ENCODE data around the gene GIMAP4.
"Not testable (repeated sequence)": the region's sequence is repeated elsewhere in the genome, so short reads cannot be mapped to it uniquely, and the experiment has no call there.

The GIMAP4 gene

DNA sequence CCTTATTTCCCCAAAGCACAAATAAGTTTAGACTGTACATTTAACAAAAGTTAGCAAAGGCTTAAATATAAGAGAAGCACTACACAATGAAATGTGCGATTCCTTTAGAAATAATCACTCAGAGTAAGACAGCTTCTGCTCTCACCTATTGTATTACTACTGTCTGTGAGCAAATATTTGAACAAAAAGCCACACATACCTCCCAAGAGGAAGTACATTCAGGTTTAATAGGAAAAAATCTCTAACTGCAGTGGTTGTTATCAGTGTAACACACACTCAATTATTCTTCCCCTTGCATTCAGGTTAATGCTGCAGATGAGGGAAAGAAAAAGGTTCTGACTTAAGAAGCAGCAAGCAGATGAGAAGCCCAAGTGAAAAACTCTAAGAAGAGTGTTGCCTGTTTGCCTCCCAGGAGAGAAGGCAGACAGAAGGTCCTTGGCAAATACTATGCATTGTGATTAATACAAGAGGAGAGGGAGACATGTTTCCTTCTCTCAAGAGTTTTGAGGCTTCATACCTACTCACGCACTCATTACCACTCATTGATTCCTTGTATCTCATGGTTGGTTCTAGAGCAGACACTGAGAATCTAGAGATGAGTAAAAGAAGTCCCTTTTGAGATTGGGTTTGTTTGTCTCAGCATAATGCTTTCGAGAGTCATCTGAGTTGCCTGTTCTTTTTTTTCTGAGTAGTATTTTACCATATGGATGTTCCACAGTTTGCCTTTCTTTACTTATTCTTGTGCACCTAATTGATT, 13.6 kb downstream of the GIMAP4 start:
- DNase-seq, result no peak

DNA sequence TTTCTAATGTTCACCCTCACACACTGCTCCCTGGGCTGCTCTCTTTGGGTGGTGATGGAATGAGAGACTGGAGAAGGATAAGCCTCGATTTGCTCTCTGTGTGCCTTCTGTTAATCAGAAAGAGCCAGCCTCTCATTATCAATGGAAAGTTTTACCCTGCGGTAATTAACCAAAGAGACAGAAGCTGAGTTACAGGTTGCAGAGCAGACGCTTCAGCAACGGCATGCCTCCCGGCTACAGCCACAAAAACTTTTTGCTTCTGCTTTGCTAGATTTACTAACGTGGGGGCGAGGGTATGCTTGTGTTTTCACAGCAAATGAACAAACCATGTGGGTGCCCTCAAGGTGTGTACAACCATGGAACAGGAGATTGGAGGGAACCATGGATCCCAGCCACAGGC, 18.0 kb downstream of the GIMAP4 start:
- DNase-seq, result no peak

DNA sequence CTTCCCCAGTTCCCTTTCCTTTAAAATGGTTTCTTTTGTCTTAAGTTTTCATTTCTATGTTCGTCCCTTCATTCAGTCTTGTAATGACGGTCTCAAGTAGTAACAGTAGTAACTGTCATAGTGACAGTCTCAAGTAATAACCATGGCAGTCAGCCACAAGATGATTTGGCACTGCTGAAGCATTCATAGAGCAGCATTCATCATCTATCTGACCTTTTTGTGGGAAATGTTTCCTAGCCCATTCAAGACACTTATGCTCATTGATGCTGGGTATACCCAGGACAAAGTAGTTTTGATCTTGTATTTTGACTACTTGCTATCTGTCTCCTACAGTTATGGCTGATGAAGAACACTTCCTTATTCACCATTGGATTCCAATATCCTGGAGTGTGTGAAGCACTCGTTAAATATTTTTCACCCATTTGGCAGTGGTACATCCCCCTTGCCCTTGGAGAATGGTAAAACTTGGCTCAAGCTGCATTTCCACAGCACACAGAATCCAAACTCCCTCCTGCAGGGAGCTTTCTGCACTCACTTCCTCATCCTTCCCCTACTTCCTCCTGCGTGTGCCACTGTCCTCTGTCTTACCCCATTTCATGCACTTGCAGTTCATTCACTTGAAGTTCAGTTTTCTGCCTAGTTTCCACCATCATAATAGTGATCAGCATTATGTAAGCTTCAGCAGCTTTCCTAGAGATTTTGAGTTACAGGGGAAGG, 19.0 kb downstream of the GIMAP4 start:
- no peak for DNase-seq

DNA sequence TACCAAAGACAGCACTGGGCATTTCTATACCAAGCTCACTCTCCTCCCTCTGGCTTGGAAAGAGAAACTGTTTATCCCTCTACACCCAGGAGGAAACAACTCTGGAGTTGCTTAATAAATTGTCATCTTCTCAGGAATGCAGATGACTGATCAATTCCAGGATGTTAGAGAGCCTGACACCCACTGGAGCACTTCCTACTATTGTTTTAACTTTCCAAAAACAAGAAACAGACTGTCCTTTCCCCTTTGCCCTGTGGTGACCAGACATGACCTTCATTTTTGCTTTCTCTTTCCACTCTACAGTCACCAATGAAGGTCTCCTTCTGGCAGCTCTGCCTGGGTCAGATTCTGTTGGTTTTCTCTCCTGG, 19.6 kb downstream of the GIMAP4 start:
- DNase-seq, result no peak

DNA sequence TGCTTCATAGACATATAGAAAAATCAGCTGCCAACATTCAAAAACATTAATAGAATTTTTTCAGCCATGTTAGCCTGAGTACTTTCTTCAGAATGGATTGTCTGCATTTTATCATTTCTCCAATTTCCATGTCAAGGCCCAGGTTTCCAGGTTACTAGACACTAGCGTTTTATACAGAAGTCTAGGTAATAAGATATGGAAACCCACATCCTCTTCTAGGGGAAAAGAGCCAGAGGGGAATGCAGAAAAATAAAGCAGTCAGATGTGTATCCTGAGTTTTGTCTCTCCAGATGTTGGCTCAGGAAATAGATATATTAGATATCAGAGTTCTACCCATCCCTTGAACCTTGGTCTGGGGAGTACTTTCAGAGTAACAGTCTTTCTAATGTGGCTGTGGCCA, 20.4 kb downstream of the GIMAP4 start:
- DNase-seq, result no peak

DNA sequence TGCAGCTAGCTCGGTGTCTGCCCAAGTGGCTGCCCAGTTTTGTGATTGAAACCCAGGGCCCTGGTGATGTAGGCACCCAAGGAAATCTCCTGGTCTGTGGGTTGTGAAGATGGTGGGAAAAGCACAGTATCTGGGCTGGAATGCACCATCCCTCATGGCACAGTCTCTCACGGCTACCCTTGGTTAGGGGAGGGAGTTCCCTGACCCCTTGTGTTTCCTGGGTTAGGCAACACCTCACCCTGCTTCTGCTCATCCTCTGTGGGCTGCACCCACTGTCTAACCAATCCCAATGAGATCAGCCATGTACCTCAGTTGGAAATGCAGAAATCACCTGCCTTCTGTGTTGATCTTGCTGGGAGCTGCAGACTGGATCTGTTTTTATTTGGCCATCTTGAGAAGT, 27.6 kb downstream of the GIMAP4 start:
- DNase-seq, result no peak

DNA sequence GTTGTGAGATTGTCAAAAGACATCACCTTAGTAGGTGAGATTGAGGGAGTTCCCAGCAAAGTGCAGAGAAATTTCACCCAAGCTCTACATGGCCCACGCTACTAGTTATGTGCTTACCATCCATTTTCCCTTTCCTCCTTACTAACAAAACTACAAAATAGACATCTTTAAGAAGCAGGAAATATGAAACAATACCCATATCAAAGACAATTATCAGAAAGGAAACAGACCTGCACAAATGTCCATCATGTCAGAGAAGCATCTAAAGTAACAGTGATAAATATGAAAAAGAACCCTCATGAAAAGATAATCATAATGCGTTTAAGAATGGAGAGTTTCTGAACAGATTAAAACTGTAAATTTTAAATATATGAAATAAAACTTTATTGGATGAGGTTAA, 28.2 kb downstream of the GIMAP4 start:
- no peak for DNase-seq

DNA sequence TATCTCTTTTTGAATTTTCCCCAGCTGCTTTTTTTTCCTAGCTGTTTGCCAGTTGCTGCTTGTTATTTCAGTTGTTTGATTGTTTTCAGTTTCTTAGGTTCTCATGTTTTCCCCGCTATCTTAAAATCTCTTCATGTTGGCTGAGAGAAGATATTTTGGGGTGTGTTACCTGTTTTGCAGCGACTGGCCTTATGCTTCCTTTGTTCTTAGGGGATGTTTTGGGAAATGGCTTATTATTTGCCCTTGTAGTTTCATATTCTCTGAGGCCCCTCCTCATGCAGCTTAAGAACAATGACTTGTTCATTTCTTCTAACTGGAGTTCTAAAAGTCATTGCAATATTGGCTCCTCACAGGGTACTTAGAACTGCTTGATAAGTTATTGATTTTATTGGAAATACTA, 36.4 kb downstream of the GIMAP4 start:
- DNase-seq, result not testable (repeated sequence)

DNA sequence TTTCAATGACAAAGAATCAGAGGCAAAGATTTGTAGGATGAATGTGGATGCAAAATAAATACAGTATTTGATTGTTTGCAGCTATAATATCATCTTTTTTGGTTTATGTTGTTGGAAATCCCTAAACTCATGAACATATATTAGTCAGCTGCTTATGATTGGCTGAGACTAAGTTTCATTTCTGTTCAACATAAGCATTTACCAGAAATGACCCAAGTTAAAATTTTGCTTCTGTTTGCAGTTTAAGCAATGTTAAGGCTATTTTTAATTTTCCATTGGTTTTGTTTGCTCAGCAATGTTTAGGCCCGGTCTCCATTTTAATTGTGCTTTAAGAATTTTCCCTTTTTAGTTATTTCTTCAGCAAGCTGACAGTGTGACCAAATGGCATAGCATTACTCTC, 43.0 kb downstream of the GIMAP4 start:
- DNase-seq, result no peak

DNA sequence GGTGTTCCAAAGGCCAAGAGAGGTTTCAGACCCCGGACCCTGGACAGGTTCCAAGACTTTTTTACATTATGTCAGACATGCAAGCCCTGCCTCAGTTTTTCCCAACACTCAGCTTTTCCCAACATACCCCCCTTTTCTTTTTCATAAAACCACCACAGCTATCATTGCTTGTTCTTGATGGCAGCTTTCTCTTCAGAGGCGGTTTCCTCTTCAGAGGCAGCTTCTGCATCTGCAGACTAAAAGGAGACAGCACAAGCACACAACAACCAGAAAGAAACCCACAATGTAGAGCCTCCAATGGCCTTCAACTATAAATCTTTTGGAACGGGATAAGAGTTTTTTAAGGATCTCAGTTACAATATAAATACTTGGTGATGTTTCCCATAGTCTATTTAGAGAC, 45.7 kb downstream of the GIMAP4 start:
- DNase-seq, result no peak

DNA sequence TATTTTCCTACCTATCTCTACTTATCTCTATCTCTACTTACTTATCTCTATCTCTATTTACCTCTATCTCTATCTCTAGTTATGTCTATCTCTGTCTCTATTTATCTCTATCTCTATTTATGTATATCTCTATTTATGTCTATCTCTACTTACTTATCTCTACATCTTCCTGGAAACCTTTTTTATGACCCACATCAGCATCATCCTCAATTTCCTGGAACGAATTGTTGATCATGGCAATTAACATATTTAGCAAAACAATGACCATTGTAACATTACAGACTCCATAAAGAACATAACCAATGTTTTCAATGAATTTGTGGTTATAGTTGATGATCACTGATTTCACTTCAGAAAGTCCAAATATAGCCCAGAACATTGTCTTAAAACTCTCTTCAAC, 46.7 kb downstream of the GIMAP4 start:
- DNase-seq, result no peak

DNA sequence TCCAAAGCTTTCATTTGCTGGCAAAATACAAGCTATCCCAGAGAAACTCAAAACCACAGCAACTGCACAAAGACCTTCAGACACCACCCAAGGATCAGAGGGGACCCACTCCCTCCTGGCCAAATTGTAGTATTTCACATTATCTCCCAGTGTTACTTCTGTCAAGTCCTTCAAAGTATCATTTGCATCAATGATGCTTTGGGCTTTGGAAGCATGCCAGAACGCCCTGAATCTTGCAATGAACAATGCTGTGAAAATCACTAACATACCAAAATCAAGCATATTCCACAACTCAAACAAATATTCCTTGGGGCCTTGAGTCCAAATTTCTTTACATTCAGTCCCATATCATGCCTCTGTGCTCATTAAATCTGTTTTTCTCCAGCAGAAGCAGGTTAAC, 47.2 kb downstream of the GIMAP4 start:
- not testable (repeated sequence) for DNase-seq

DNA sequence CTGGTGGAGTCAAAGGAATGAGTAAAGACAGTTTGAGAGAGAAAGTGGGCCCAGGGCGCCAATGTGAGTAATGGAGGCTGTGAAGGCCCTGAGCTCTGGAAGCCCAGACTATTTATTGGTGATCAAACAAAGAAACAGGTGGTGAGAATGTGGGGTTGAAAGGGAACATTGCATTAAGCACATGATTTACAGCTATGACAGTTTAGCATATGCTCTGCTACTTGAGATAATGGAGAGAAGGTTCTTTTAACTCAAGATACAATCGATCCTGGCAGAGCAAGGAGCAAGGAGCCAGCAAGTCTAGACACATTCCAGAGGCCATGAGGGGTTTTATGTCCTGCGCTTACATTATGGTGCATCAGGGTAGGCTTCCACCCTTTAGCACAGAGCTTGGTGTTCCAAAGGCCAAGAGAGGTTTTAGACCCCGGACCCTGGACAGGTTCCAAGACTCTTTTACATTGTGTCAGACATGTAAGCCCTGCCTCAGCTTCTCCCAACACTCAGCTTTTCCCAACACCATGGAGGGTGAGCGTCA, 48.1 kb downstream of the GIMAP4 start:
- DNase-seq, result peak; percentile 78

DNA sequence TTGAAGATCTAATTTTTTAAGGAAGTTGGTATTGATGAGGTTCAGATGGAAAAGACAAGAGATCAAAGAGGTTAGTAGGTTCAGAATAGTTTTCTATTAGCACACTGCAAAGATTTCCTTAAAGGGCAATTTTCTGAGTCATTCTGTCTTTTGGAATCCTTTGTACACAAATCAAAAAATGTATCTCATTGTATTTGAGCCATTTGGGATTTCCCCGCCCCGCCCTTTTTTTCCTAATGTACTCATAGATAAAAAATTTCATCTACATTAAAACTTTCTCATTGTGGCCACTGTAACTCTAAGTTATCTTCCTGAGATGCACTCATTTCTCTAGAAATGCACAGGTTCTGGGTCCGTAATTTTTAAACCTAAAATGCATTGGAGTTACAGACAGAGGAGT, 52.9 kb downstream of the GIMAP4 start:
- no peak for DNase-seq

DNA sequence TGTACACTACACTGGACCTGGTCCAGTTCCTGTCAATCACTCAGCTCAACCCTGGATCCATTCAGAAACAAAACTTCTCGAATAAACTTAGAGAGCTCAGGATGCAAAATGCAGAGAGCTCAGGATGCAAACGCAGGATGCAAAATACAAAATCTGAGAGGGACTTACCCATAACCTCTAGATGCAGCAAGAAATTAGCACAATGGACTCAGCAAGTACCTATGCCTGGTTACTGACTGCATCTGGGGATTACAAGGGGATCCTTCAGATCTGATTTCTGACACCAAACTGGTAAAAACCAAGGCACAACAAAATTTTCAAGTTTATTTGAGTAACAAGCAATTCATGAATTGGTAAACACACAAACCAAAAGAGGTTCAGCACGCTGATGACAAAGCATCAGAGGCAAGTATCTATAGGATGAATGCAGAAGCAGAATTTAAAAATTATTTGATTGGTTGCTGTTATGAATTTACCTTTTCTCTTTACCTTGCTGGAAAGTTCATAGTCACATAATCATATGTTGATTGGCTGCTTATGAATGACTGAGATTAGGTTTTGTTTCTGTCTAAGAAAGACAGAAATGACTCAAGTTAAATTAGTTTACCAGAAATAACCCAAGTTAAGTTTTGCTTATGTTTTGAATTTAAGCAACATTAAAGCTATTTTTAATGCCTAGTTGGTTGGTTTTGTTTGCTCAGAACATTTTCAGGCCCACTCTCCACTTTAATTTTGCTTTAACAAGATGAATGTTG, 53.6 kb downstream of the GIMAP4 start:
- no peak for DNase-seq

DNA sequence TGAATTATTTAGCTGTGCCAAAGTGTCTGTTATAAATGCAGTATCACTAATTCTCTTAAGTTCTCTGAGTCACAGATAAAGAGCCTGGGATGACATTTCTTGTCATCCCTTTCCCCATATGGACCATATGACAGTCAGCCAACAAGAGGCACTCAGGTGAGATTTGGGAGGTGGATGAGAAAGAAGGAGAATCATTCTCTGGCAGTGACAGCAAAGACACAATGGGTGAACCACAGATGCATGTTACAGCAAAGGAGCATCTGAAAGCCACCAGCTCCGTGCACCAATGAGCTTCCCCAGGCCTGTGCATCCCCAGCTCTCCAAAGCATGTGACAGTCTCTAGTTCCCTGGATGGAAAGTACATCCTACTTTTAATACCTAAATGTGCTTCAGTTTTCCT, 54.2 kb downstream of the GIMAP4 start:
- no peak for DNase-seq
